Activated naive CD4-positive, alpha-beta T cell treated with anti-CD3 and anti-CD28 coated beads, Interleukin-2, amount 10 ng/mL, durations not matched to agents 7 days and 5 days (primary cell): ENCODE results near the gene ZBTB16.

Source experiments
- CTCF ChIA-PET: fragments of 350-600 bp; sonication (Branson Sonifier 250); formaldehyde crosslinking; loops from one replicate; lab custom pipeline; 2021; ENCODE audit warnings: antibody characterized with exemption; lab: Charles Lee
- DNase-seq: peaks from one replicate; pipeline ENCODE4 v3.0.0-alpha.2; 2020
- H3K27ac Mint-ChIP-seq: one replicate; pipeline ENCODE4 v1.8.0; 2021; ENCODE audit warnings: mild to moderate bottlenecking, moderate library complexity, mixed read lengths
- H3K27me3 Mint-ChIP-seq: one replicate; pipeline ENCODE4 v1.8.0; 2021; ENCODE audit warnings: mild to moderate bottlenecking, mixed read lengths
- H3K36me3 Mint-ChIP-seq: one replicate; pipeline ENCODE4 v1.8.0; 2021; ENCODE audit warnings: mixed read lengths
- H3K4me1 Mint-ChIP-seq: one replicate; pipeline ENCODE4 v1.8.0; 2021; ENCODE audit warnings: mixed read lengths
- H3K4me3 Mint-ChIP-seq: one replicate; pipeline ENCODE4 v1.8.0; 2021; ENCODE audit warnings: mild to moderate bottlenecking, moderate library complexity, mixed read lengths
- H3K9me3 Mint-ChIP-seq: one replicate; pipeline ENCODE4 v1.8.0; 2021; ENCODE audit warnings: mixed read lengths

Gene ZBTB16

DNA sequence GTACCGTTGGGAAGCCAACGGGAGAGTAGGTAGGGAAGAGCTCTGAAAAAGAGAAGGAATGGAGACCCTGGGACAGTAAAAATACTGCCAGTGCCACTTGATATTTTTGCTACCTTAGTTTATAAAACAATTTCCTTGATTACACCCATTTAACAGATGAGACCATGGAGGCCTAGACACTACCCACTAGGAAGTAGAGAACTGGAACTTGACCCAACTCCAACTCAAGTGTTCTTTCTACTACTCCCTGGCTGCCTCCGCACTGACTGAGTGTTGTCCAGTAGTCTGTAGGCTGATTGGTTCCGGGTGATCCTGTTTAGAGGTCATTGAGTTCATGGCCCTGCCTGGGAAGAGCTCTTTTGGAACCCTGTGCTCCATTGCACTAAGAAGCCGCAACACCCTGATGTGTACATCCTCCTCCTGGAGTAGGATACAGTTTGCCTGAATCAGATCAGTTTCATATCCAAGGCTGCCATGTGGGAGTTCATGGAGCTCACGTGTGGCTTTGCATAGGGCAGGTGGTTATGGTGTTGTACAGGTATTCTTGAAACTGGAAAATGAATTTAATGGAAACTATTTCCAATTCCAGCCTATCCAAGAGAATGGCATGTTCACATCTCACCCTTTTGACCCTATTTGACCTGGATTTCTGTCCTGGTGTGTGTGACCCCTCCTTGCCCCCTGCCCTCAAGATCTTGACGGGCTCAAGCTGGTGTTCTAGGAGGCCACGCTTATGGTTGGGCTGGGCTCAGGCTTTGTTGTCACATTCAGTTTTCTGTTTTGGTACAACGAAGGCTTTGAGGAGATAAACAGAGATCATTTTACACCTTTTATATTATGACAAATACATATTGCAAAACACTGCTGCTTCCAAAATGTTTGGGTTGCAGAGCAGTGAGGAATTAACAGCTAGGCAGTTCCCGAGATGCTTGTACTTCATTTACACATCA is 134.5 kb downstream of the ZBTB16 start:
- Mint-ChIP-seq H3K4me3 (no peak overlapping the region), H3K4me1 (peaks cover 28% of the 10 kb centered on the region), H3K27ac (no peak overlapping the region), H3K27me3 (no peaks in the 10 kb centered on the region), H3K9me3 (peaks cover 19% of the 10 kb centered on the region), H3K36me3 (peaks cover 16% of the 10 kb centered on the region)
- no peak for DNase-seq
- CTCF ChIA-PET = interaction anchor here (0.9 to 3.8 kb wide), 8 partner anchors 11 to 200 kb away, joined by 3 to 26 read pairs (median 6); partner anchors contain the start of gene ZBTB16

DNA sequence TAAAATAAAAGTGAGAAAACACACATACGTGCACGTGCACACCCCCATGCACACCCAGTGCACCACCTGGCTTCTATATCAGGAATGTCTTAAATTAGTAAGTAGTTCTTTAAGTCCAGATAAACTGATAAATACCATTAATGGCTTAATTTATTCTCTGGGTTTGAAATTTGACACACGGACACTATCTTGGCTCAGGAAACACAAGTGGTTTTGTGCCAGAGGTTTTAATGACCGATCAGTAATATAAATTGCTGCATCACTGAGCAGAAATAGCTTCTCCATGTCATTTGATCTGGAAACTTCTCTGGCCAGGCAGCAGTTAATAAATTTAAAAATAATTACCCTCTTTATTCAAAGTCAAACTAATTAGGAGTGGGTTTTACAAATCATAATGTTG is 135.2 kb downstream of the ZBTB16 start:
- Mint-ChIP-seq H3K4me1 (peaks cover 25% of the 10 kb centered on the region), H3K4me3 (no peak overlapping the region), H3K9me3 (peaks cover 19% of the 10 kb centered on the region), H3K36me3 (peaks cover 16% of the 10 kb centered on the region), H3K27me3 (no peaks in the 10 kb centered on the region), H3K27ac (no peak overlapping the region)
- CTCF ChIA-PET = interaction anchor here (1.0 to 2.5 kb wide), 2 partner anchors 20 to 155 kb away, joined by 3 to 6 read pairs; no protein-coding TSS in a partner anchor
- no peak for DNase-seq

DNA sequence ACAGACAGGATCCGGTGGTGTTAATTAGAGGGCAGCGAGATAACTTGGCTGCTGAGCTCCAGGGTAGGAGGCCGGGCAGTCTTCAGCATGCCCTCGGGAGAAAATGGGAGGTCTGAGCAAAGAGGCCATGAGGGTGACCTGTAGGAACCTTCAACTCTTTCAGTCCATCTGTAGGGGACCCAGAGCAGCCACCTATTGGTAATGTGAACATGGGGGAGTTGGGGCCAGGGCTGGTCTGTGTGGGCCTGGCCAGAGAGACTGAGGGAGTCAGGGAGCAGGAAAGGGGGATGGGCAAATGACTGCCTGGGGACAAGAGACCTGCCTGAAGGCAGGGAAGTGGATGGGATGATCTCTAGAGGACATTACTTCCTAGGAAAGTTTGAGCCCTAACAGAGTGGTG is 135.6 kb downstream of the ZBTB16 start:
- Mint-ChIP-seq H3K9me3 (peaks cover 15% of the 10 kb centered on the region), H3K36me3 (peaks cover 12% of the 10 kb centered on the region), H3K27me3 (no peaks in the 10 kb centered on the region), H3K4me1 (peaks cover 25% of the 10 kb centered on the region), H3K4me3 (no peak overlapping the region), H3K27ac (no peak overlapping the region)
- CTCF ChIA-PET = interaction anchor here (2.5 kb wide), 1 partner anchor 20 kb away, joined by 6 read pairs; no protein-coding TSS in a partner anchor
- no peak for DNase-seq

DNA sequence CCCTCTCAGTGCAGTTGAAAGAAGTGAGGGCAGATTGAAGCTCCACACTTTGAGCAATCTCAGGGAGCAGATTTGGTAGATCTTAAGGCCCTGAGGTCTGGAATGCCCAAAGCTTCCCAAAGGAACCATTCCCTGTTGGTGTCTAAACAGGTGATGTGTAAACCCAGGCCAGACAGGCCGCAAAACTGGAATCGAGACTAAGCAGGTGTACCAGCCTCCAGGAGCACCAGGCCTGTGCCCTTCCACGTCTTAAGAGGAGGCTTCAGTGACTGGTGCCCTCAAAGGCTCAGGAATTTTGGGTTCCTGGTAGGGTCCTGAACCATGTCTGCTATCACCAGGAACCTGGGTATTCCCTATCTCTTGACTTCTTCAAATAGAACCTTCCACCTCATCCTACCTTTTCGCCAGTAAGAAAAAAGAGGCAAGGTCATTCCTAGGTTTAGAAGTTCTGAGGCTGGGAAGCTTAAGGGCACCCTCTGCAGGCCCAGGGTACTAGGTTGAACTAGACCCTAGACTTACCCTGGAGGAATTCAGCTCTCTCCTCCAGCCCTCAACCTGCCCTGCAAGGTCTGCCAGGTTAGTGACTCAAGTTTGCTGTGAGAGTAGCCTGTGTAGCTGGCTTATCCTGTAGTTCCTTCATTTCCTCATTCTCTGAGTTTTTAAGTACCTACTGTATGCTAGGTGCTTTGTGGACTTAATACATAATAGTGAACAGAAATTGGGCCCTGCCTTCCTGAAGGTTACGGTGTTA is 136.6 kb downstream of the ZBTB16 start:
- peaks cover 6% of the 10 kb centered on the region for H3K36me3 Mint-ChIP-seq
- peaks cover 7% of the 10 kb centered on the region for H3K9me3 Mint-ChIP-seq
- DNase-seq = peak; percentile 51
- no peak overlapping the region for H3K4me3 Mint-ChIP-seq
- no peak overlapping the region for H3K27ac Mint-ChIP-seq
- peaks cover 25% of the 10 kb centered on the region for H3K4me1 Mint-ChIP-seq
- CTCF ChIA-PET = interaction anchor here (0.5 to 1.6 kb wide), 13 partner anchors 9 to 509 kb away, joined by 3 to 8 read pairs (median 3); no protein-coding TSS in a partner anchor
- no peaks in the 10 kb centered on the region for H3K27me3 Mint-ChIP-seq

DNA sequence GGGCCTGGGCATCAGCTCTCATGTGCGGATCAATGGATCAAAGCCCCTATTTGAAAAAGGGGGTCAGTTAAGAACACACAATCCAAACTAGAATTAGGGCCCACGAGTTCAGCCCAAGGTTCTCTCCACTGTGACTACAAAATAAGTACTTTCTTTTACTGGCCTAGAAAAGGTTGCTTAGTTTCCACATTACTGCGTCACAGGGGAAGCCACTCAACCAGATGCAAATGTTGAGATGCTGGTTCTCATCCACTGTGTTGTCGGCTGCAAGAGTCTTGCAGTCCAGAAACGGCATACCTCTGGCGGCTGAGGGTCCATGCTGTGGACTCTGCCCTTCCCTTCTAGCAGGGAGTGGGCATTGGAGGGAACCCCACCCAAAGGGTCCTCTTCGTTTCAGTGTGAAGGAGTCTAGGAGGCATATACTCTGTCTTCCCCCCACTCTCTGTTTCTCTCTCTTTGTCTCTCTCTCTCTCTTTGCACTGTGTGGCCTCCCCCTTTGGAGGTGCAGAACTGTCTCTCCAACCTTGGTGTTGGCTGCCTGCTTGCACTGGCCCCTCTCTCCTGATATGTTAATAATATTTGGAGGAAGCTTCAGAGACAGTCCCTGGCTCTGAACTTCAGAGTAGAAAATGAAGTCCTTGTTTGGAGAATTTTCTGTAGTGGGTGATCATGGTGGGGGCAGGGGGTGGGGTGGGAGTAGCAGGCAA is 137.6 kb downstream of the ZBTB16 start:
- no peak overlapping the region for H3K4me3 Mint-ChIP-seq
- no peaks in the 10 kb centered on the region for H3K9me3 Mint-ChIP-seq
- H3K27ac Mint-ChIP-seq = no peak overlapping the region
- CTCF ChIA-PET = interaction anchor here (0.5 to 1.6 kb wide), 10 partner anchors 10 to 508 kb away, joined by 3 to 8 read pairs (median 3); no protein-coding TSS in a partner anchor
- H3K36me3 Mint-ChIP-seq = peaks cover 2% of the 10 kb centered on the region
- peaks cover 25% of the 10 kb centered on the region for H3K4me1 Mint-ChIP-seq
- DNase-seq = no peak
- no peaks in the 10 kb centered on the region for H3K27me3 Mint-ChIP-seq

DNA sequence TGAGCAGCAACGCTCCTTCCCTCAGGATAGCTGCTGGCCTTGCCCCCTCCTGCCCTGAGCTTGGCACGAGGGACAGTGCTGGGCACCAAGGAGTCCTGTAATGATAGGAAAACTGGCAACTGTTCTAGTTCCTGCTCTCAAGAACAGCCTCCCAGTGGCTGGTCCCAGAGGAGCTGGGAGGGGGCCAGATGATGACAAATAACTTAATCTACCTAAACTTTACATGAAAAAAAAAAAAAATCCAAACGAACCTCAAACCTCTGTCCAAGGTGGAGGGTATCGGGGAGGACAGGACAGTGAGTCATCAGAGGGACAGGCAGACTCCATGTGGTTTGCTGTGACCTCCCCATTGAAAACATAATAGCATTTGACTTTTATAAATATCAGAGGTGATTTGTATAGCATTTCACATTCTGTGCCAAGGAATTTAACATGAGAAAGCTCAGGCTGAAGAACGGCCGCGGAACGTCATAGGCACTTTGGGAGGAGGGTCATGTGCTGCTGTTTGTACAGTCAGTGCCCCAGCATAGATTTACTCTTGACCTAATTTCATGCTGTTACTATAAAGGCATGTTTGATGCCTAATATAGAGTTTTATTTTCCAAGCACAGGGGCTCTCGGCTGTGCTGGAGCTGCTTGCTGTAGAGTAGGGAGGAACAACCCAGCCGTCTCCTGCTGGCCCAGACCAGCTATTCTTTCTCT is 138.4 kb downstream of the ZBTB16 start:
- no peak overlapping the region for H3K4me3 Mint-ChIP-seq
- H3K9me3 Mint-ChIP-seq = no peaks in the 10 kb centered on the region
- H3K27me3 Mint-ChIP-seq = no peaks in the 10 kb centered on the region
- H3K27ac Mint-ChIP-seq = no peak overlapping the region
- H3K4me1 Mint-ChIP-seq = peaks cover 23% of the 10 kb centered on the region
- CTCF ChIA-PET = interaction anchor here (1.0 kb wide), 1 partner anchor 18 kb away, joined by 3 read pairs; no protein-coding TSS in a partner anchor
- DNase-seq = no peak
- H3K36me3 Mint-ChIP-seq = peaks cover 2% of the 10 kb centered on the region

DNA sequence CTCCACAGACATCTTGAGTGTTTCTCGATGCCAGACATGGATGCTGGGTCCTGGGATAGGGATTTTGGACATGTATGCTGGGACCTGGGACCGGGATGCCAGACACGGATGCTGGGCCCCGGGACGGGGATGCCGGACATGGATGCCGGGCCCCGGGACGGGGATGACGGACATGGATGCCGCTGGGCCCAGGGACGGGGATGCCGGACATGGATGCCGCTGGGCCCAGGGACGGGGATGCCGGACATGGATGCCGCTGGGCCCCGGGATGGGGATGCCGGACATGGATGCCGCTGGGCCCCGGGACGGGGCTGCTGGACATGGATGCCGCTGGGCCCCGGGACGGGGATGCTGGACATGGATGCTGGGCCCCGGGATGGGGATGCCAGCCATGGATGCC is 139.5 kb downstream of the ZBTB16 start:
- Mint-ChIP-seq H3K27ac (no peak overlapping the region), H3K36me3 (no peaks in the 10 kb centered on the region), H3K4me3 (no peak overlapping the region), H3K9me3 (no peaks in the 10 kb centered on the region), H3K27me3 (no peaks in the 10 kb centered on the region), H3K4me1 (peaks cover 14% of the 10 kb centered on the region)
- CTCF ChIA-PET = no interaction called here
- DNase-seq = no peak

DNA sequence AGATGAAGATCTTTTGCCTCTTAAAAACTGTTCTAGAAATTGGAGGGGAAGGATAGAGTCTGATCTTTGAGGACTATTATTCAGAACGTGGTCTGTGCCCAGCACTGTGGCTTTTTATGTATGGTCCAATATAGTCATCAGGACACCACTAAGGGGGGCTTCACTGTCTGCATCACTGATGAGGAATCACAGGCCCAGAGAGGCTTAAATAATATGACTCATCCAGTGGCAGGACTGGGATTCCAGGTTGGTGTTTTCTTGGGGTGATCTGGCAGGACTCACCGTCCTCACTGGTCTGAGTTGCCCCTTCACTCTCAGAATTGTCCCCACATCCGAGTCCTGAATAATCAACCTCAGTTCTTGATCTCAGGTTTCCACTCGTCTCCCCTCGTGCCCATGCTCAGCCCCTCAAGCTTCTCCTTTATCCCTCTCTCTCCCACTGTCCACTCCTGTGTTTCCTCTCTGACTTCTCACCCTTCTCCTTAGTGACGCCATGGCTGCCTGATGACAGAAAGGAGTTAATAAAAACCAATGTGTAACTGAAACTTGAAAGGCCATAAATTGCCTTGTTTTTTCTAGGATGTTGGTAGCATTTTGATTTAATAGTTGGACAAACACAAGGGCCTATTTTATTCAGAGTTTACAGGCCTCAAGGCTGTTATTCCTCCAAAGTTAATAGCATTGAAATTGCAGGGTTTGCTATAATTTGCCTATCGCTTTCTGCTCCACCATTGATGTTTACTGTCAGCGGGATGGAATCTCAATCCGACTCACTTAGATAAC is 141.0 kb downstream of the ZBTB16 start:
- H3K36me3 Mint-ChIP-seq = no peaks in the 10 kb centered on the region
- H3K27ac Mint-ChIP-seq = no peak overlapping the region
- CTCF ChIA-PET = no interaction called here
- no peak for DNase-seq
- H3K4me1 Mint-ChIP-seq = peaks cover 3% of the 10 kb centered on the region
- H3K9me3 Mint-ChIP-seq = no peaks in the 10 kb centered on the region
- no peak overlapping the region for H3K4me3 Mint-ChIP-seq
- peaks cover 5% of the 10 kb centered on the region for H3K27me3 Mint-ChIP-seq

DNA sequence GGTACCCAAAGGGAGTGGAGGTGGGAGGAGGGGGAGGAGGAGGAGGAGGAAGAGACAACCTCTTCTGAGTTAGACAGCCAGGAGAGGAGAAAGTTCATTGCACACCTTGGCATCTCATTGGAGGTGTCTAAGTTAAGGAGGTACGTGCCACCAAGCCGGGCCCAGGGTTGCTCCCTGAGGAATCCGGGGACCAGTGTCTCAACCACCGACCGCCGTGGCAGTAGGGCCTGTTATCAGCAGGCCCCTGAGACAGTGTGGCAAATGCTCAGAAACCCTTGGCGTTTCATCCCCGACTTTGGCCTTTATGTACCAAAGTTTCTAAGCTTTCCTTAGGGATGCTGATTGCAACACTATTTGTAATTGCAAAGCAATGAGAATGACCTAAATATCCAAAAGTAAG is 141.7 kb downstream of the ZBTB16 start:
- no peak for DNase-seq
- CTCF ChIA-PET = no interaction called here
- H3K36me3 Mint-ChIP-seq = no peaks in the 10 kb centered on the region
- H3K27me3 Mint-ChIP-seq = peaks cover 7% of the 10 kb centered on the region
- H3K4me1 Mint-ChIP-seq = peaks cover 3% of the 10 kb centered on the region
- no peak overlapping the region for H3K27ac Mint-ChIP-seq
- H3K4me3 Mint-ChIP-seq = no peak overlapping the region
- no peaks in the 10 kb centered on the region for H3K9me3 Mint-ChIP-seq

DNA sequence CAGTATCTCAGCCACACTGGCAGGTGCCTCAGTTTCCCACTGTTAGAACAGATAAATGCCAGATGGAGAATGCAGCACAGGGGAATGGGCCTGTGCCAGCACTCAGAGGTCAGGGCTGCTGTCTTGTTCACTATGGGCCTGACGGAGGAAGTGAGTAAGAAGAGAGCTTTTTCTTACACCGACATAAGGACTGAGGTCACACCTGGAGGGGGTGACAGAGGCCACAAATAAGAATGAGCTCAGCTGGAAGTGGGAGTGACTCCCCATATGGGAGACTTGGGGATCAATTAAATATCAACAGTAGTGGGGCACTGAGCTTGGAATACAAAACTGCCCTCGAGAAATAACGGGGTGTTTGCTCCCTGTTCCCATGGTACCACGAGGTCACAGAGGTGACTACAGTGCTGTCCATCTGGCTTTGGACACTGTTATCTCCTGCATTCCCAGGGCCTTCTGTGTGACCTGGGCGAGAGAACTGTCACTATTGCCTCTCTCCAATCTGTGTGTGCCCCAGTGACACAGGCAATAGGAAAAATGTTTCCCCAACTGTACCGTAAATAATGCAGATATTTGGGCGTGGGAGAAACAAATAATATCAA is 142.6 kb downstream of the ZBTB16 start:
- CTCF ChIA-PET = interaction anchor here (0.8 to 1.0 kb wide), 2 partner anchors 18 to 58 kb away, joined by 3 read pairs; no protein-coding TSS in a partner anchor
- H3K36me3 Mint-ChIP-seq = no peaks in the 10 kb centered on the region
- no peaks in the 10 kb centered on the region for H3K9me3 Mint-ChIP-seq
- no peak overlapping the region for H3K4me3 Mint-ChIP-seq
- H3K27me3 Mint-ChIP-seq = peaks cover 10% of the 10 kb centered on the region
- no peak for DNase-seq
- peaks cover 8% of the 10 kb centered on the region for H3K4me1 Mint-ChIP-seq
- H3K27ac Mint-ChIP-seq = no peak overlapping the region

DNA sequence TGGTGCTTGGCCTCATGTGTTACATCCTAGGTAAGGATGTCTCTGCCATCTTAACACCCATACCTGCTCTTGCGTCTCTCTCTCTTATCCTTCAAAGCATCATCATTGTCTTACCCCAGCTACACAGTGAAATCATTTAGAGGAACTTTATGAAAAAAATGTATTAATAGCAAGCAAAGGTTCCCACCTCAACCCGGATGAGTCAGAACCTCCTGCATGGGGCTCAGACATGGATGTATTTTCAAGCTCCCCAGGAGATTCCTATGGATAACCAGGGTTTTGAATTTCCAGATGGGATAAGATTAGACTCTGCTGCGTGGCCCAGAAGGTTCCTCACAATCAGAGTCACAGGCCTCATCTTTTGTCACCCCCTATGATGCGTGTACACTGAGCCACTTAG is 147.6 kb downstream of the ZBTB16 start:
- CTCF ChIA-PET = interaction anchor here (1.0 to 3.2 kb wide), 4 partner anchors 14 to 169 kb away, joined by 3 to 10 read pairs (median 6); no protein-coding TSS in a partner anchor
- H3K4me3 Mint-ChIP-seq = no peak overlapping the region
- no peak overlapping the region for H3K27ac Mint-ChIP-seq
- peaks cover 4% of the 10 kb centered on the region for H3K36me3 Mint-ChIP-seq
- no peaks in the 10 kb centered on the region for H3K9me3 Mint-ChIP-seq
- H3K27me3 Mint-ChIP-seq = peaks cover 27% of the 10 kb centered on the region
- no peak for DNase-seq
- peaks cover 49% of the 10 kb centered on the region for H3K4me1 Mint-ChIP-seq

DNA sequence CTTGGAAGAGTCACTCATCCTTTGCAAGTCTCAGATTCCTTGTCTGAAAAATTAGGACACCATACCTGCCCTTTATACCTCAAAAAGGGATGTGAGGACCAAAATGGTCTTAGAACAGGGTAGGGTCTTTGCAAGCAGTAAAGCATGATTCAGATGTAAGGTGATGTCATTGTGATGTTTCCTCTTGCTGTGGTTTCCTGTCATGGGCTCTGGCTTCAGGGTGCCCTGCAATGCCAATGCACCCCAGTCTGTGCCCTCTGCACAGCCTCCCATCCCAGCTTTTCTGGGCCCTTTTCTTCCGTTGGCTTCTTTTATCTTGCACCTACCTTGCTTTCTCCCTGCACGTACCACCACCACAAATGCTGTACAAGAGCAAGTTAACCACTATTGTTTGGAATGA is 148.9 kb downstream of the ZBTB16 start:
- peaks cover 4% of the 10 kb centered on the region for H3K36me3 Mint-ChIP-seq
- peak overlapping the region; percentile 24 for H3K27ac Mint-ChIP-seq
- H3K4me3 Mint-ChIP-seq = no peak overlapping the region
- peaks cover 37% of the 10 kb centered on the region for H3K27me3 Mint-ChIP-seq
- CTCF ChIA-PET = interaction anchor here (1.0 to 2.2 kb wide), 4 partner anchors 12 to 53 kb away, joined by 3 to 8 read pairs (median 5); no protein-coding TSS in a partner anchor
- H3K9me3 Mint-ChIP-seq = no peaks in the 10 kb centered on the region
- H3K4me1 Mint-ChIP-seq = peaks cover 49% of the 10 kb centered on the region
- DNase-seq = peak; percentile 52
